B cell (primary cell): ENCODE results near the gene CAPRIN2. TPM values are rescaled to one million over a fixed set of nuclear protein-coding genes. Genes with fewer than 3 reads are reported as not detected.

Experiments
- ATAC-seq: fragments of 200-7000 bp; cut with Tn5 transposase; one replicate; pipeline ENCODE4 v1.10.0; 2021; ENCODE audit warnings: low read depth, mild to moderate bottlenecking, moderate number of reproducible peaks, moderate library complexity
- CTCF ChIA-PET: fragments of 350-600 bp; sonication (Branson Sonifier 250); formaldehyde crosslinking; loops from one replicate; lab custom pipeline; 2021; ENCODE audit warnings: antibody characterized with exemption, inconsistent platforms; lab: Charles Lee
- POLR2A ChIA-PET: fragments of 350-600 bp; sonication (Branson Sonifier 250); formaldehyde crosslinking; loops from one replicate; lab custom pipeline; 2021; ENCODE audit warnings: antibody characterized with exemption; lab: Charles Lee
- DNase-seq: peaks from one replicate; pipeline ENCODE4 v3.0.0; 2013
- H2AFZ ChIP-seq: 2 replicates; pipeline ENCODE4 v1.6.1; 2012; ENCODE audit warnings: mild to moderate bottlenecking, low read depth, low read length; ENCODE audit not compliant: insufficient read depth, poor library complexity, severe bottlenecking
- H3K27ac ChIP-seq, 2 donors: 1 replicate in 1 of 2; 2 replicates in 1 of 2; pipeline ENCODE4 v1.5.1; 2012 to 2013; ENCODE audit warnings: low read length in 2 of 2, mild to moderate bottlenecking in 2 of 2, moderate library complexity in 1 of 2
- H3K27me3 ChIP-seq, 4 experiments: fragments of 200-600 bp in 1 of 4; sonication (generic) in 1 of 4; replicated peaks in 1 of 4; 1 replicate in 2 of 4; 2 replicates in 2 of 4; pipeline versions ENCODE4 v1.6.1 to v1.7.0; 2013 to 2016; ENCODE audit warnings: low read length in 3 of 4, mild to moderate bottlenecking in 2 of 4, mixed read lengths in 1 of 4, moderate library complexity in 1 of 4; ENCODE audit not compliant: insufficient read depth in 4 of 4, control insufficient read depth in 3 of 4; ENCODE audit errors: control extremely low read depth in 1 of 4
- H3K36me3 ChIP-seq, 2 experiments: replicated peaks in 1 of 2; 1 replicate in 1 of 2; 2 replicates in 1 of 2; pipeline versions ENCODE4 v1.6.1 to v1.7.1; 2013; ENCODE audit warnings: low read length in 1 of 2; ENCODE audit not compliant: insufficient read depth in 2 of 2, control insufficient read depth in 1 of 2; ENCODE audit errors: control extremely low read depth in 1 of 2, extremely low read depth in 1 of 2
- H3K4me1 ChIP-seq, 2 donors: fragments of 200-600 bp in 1 of 2; sonication (generic) in 1 of 2; 1 replicate in 1 of 2; 2 replicates in 1 of 2; pipeline versions ENCODE4 v1.5.1 to v1.6.1; 2013 to 2017; ENCODE audit warnings: low read length in 2 of 2; ENCODE audit not compliant: control insufficient read depth in 2 of 2, insufficient read depth in 2 of 2
- H3K4me2 ChIP-seq: replicated peaks from 2 replicates; pipeline ENCODE3; 2012; ENCODE audit warnings: mild to moderate bottlenecking, low read depth, low read length; ENCODE audit not compliant: poor library complexity, severe bottlenecking
- H3K4me3 ChIP-seq, 5 experiments: fragments of 200-600 bp in 1 of 5; sonication (generic) in 1 of 5; 1 replicate in 3 of 5; 2 replicates in 2 of 5; pipeline versions ENCODE4 v1.5.1 to v1.7.0; 2011 to 2016; ENCODE audit warnings: low read length in 4 of 5, mild to moderate bottlenecking in 4 of 5, low read depth in 2 of 5, control low read depth in 1 of 5, moderate library complexity in 1 of 5; ENCODE audit not compliant: insufficient read depth in 1 of 5; ENCODE audit errors: control extremely low read depth in 1 of 5, extremely low read depth in 1 of 5
- H3K79me2 ChIP-seq: fragments of 200-600 bp; sonication (generic); one replicate; pipeline ENCODE4 v1.6.0; 2016; ENCODE audit warnings: low read length; ENCODE audit not compliant: control insufficient read depth, insufficient read depth
- H3K9ac ChIP-seq: fragments of 200-600 bp; sonication (generic); 2 replicates; pipeline ENCODE4 v1.6.1; 2017; ENCODE audit warnings: mild to moderate bottlenecking, low read length, moderate library complexity
- H3K9me3 ChIP-seq, 3 donors: one replicate each; pipeline versions ENCODE4 v1.6.1 to v1.7.1; 2013; ENCODE audit warnings: low read length in 2 of 3; ENCODE audit not compliant: control insufficient read depth in 2 of 3, insufficient read depth in 1 of 3; ENCODE audit errors: control extremely low read depth in 1 of 3
- H4K20me1 ChIP-seq: 2 replicates; pipeline ENCODE4 v1.6.0; 2012; ENCODE audit warnings: mild to moderate bottlenecking, low read length; ENCODE audit not compliant: insufficient read depth, control insufficient read depth, poor library complexity, severe bottlenecking
- H3K27ac Mint-ChIP-seq: one replicate; pipeline ENCODE4 v1.8.0; 2021; ENCODE audit warnings: mixed read lengths
- H3K27me3 Mint-ChIP-seq: one replicate; pipeline ENCODE4 v1.8.0; 2021; ENCODE audit warnings: mixed read lengths
- H3K4me1 Mint-ChIP-seq: one replicate; pipeline ENCODE4 v1.8.0; 2021; ENCODE audit warnings: mixed read lengths
- H3K4me3 Mint-ChIP-seq: one replicate; pipeline ENCODE4 v1.8.0; 2021; ENCODE audit warnings: mixed read lengths
- H3K9me3 Mint-ChIP-seq: one replicate; pipeline ENCODE4 v1.8.0; 2022; ENCODE audit warnings: mixed read lengths; ENCODE audit not compliant: insufficient read depth
- EZH2 ChIP-seq: IDR thresholded peaks from 2 replicates; pipeline ENCODE4 v1.6.1; 2012; ENCODE audit warnings: borderline replicate concordance, low read depth, mild to moderate bottlenecking, moderate library complexity, low read length; ENCODE audit not compliant: insufficient read depth, poor library complexity, severe bottlenecking
- WGBS: methylation state at CpG from one replicate; pipeline ENCODE4 v1.1.5; 2013; ENCODE audit warnings: missing lambda C conversion rate; ENCODE audit not compliant: insufficient coverage; 5-methylcytosine and 5-hydroxymethylcytosine counted together
- intact Hi-C: fragments of 100-400 bp; cut with micrococcal nuclease; formaldehyde crosslinking; loops from one replicate; pipeline ENCODE4 v1.10.0; 2022
- polyA plus RNA-seq: library from polyadenylated mRNA; depleted of rRNA; stranded (reverse); fragments of >200 nt; gene quantifications from 2 replicates; pipeline ENCODE4 v1.2.3, GENCODE V29; 2012
- total RNA-seq, 2 donors: library from RNA; stranded (reverse); fragments of 120-200 nt in 1 of 2; gene quantifications; 1 replicate in 1 of 2; 2 replicates in 1 of 2; pipeline versions ENCODE4 v1.2.3 to v1.2.4, GENCODE V29; 2013 to 2022
- TF ChIP-seq, protein P1 (sequence below): fragments of 200-600 bp; IDR thresholded peaks from one replicate; pipeline ENCODE4 v1.8.0; 2022; ENCODE audit warnings: antibody characterized with exemption, mild to moderate bottlenecking

CAPRIN2 gene
- total and polyA plus RNA-seq, 2 donors (not counting 1 experiment from before 2014, with no cell fraction given) = 31.3 to 57.8 TPM

DNA sequence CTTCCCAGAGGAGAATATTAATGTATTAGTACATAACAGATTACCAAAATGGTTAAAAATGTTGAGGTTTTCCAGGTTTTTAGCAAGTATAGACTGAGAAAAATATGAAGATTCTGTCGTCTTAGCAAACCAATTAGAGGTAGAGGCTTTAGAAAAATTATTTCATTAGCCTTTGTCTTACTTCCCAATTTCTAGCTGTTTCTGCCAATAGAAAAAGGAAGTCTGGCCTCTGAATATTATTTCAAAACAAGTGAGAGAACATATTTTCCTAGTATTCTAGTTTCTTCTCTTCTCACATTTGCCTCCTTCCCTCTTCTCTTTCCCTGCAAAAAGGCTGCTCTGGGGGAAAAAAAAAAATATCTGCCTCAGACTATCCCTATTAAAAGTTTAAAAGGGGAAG lies 75.5 kb downstream of the CAPRIN2 start:
- H3K36me3 ChIP-seq = peaks cover under 1 to 33% of the 10 kb centered on the region in 2 experiments
- no peaks in the 10 kb centered on the region for H3K79me2 ChIP-seq
- H3K27me3 ChIP-seq = no peaks in the 10 kb centered on the region
- ChIA-PET CTCF (no interaction called here), POLR2A (no interaction called here)
- Mint-ChIP-seq H3K27me3 (no peaks in the 10 kb centered on the region), H3K4me3 (no peak overlapping the region), H3K27ac (no peak overlapping the region), H3K9me3 (no peaks in the 10 kb centered on the region), H3K4me1 (no peaks in the 10 kb centered on the region)
- no peaks in the 10 kb centered on the region for H4K20me1 ChIP-seq
- H2AFZ ChIP-seq = no peak overlapping the region
- no peak for TF ChIP-seq EZH2
- TF ChIP-seq, protein P1, sequence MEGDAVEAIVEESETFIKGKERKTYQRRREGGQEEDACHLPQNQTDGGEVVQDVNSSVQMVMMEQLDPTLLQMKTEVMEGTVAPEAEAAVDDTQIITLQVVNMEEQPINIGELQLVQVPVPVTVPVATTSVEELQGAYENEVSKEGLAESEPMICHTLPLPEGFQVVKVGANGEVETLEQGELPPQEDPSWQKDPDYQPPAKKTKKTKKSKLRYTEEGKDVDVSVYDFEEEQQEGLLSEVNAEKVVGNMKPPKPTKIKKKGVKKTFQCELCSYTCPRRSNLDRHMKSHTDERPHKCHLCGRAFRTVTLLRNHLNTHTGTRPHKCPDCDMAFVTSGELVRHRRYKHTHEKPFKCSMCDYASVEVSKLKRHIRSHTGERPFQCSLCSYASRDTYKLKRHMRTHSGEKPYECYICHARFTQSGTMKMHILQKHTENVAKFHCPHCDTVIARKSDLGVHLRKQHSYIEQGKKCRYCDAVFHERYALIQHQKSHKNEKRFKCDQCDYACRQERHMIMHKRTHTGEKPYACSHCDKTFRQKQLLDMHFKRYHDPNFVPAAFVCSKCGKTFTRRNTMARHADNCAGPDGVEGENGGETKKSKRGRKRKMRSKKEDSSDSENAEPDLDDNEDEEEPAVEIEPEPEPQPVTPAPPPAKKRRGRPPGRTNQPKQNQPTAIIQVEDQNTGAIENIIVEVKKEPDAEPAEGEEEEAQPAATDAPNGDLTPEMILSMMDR = no peak
- no CpG with 5 or more reads among the region's 1 CpG for WGBS
- H3K4me3 ChIP-seq = no peak overlapping the region
- intact Hi-C loops = no loop called here
- ATAC-seq (no peak), DNase-seq (no peak)
- H3K27ac ChIP-seq = no peak overlapping the region
- H3K4me2 ChIP-seq = no peak overlapping the region
- H3K4me1 ChIP-seq = no peaks in the 10 kb centered on the region
- no peaks in the 10 kb centered on the region for H3K9me3 ChIP-seq
- H3K9ac ChIP-seq = no peak overlapping the region

DNA sequence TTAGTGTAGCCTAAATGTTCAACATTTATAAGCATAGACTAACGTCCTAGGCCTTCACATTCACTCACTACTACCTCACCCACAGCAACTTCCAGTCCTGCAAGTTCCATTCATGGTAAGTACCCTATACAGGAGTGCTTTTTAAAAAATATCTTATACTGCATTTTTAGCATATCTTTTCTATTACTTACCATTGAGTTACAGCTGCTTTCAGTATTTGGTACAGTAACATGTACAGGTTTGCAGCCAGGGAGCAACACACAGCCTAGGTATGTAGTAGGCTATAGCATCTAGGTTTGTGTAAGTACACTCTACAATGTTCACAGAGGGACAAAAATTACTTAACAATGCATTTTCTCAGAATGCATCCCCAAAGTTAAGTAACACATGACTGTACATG lies 76.5 kb downstream of the CAPRIN2 start:
- no peak overlapping the region for H3K4me2 ChIP-seq
- no peaks in the 10 kb centered on the region for H3K27me3 Mint-ChIP-seq
- ChIA-PET CTCF (no interaction called here), POLR2A (no interaction called here)
- no peaks in the 10 kb centered on the region for H3K27me3 ChIP-seq
- H4K20me1 ChIP-seq = no peaks in the 10 kb centered on the region
- no peak for ATAC-seq
- no peaks in the 10 kb centered on the region for H3K79me2 ChIP-seq
- no peaks in the 10 kb centered on the region for H3K4me1 ChIP-seq
- TF ChIP-seq, protein P1 = no peak
- no peak for TF ChIP-seq EZH2
- H3K27ac Mint-ChIP-seq = no peak overlapping the region
- peaks cover 2 to 40% of the 10 kb centered on the region in 2 experiments for H3K36me3 ChIP-seq
- no peaks in the 10 kb centered on the region for H3K9me3 Mint-ChIP-seq
- no peaks in the 10 kb centered on the region for H3K4me1 Mint-ChIP-seq
- DNase-seq = no peak
- no CpG with 5 or more reads among the region's 1 CpG for WGBS
- H3K27ac ChIP-seq = no peak overlapping the region
- no peak overlapping the region for H2AFZ ChIP-seq
- H3K4me3 Mint-ChIP-seq = no peak overlapping the region
- no peak overlapping the region for H3K9ac ChIP-seq
- no peak overlapping the region for H3K4me3 ChIP-seq
- H3K9me3 ChIP-seq = no peaks in the 10 kb centered on the region
- intact Hi-C loops = no loop called here
